IMR-90 (cell line): Measurements from ENCODE around the gene ANKRD44. TPM values are rescaled to one million over a fixed set of nuclear protein-coding genes. Genes with fewer than 3 reads are reported as not detected.

Source experiments
- ATAC-seq: fragments of 200-7000 bp; cut with Tn5 transposase; 2 replicates; pipeline ENCODE4 v1.9.1; 2020; ENCODE audit warnings: low read depth, mild to moderate bottlenecking, moderate library complexity
- BruUV-seq: library from RNA; stranded (reverse); fragments of 400-500 nt; replicated peaks from 2 replicates; lab custom pipeline; 2021; lab: Mats Ljungman, UMichigan
- CTCF ChIA-PET: fragments of 300-600 bp; formaldehyde crosslinking; extraction: SDS; loops from one replicate; lab custom pipeline; 2021; ENCODE audit warnings: antibody characterized with exemption; lab: Yijun Ruan, JAX
- POLR2A ChIA-PET: fragments of 300-600 bp; sonication (Branson Sonifier 250); formaldehyde crosslinking; loops from one replicate; lab custom pipeline; 2022; ENCODE audit warnings: antibody characterized with exemption; ENCODE audit not compliant: unreplicated experiment; lab: Charles Lee
- DNase-seq: peaks from one replicate; pipeline ENCODE4 v3.0.0; 2013
- H2AFZ ChIP-seq: replicated peaks from 2 replicates; pipeline ENCODE3; 2013; ENCODE audit warnings: low read length, mild to moderate bottlenecking; ENCODE audit not compliant: poor library complexity
- H2AK5ac ChIP-seq: 2 replicates; pipeline ENCODE4 v1.6.1; 2013; ENCODE audit warnings: low read depth, low read length, inconsistent platforms
- H2AK9ac ChIP-seq: replicated peaks from 2 replicates; pipeline ENCODE3; 2013; ENCODE audit warnings: mild to moderate bottlenecking, low read depth, low read length, moderate library complexity; ENCODE audit not compliant: poor library complexity
- H2BK120ac ChIP-seq: 2 replicates; pipeline ENCODE4 v1.6.1; 2013; ENCODE audit warnings: low read depth, low read length, inconsistent platforms
- H2BK15ac ChIP-seq: 3 replicates; pipeline ENCODE4 v1.6.1; 2013; ENCODE audit warnings: low read depth, low read length, inconsistent platforms
- H2BK20ac ChIP-seq: 2 replicates; pipeline ENCODE4 v1.6.1; 2013; ENCODE audit warnings: low read depth, mild to moderate bottlenecking, inconsistent platforms, low read length, moderate library complexity
- H2BK5ac ChIP-seq: 2 replicates; pipeline ENCODE4 v1.6.1; 2013; ENCODE audit warnings: mild to moderate bottlenecking, low read depth, low read length, inconsistent platforms; ENCODE audit not compliant: poor library complexity, severe bottlenecking
- H3K14ac ChIP-seq: replicated peaks from 2 replicates; pipeline ENCODE4 v1.6.1; 2013; ENCODE audit warnings: low read depth, low read length, inconsistent platforms
- H3K18ac ChIP-seq: 2 replicates; pipeline ENCODE4 v1.6.1; 2013; ENCODE audit warnings: low read depth, low read length, control low read depth
- H3K23ac ChIP-seq: 2 replicates; pipeline ENCODE4 v1.6.1; 2013; ENCODE audit warnings: low read depth, low read length, inconsistent platforms
- H3K27ac ChIP-seq: 2 replicates; pipeline ENCODE4 v1.5.1; 2013; ENCODE audit warnings: mild to moderate bottlenecking, control low read depth, low read length; ENCODE audit not compliant: insufficient read depth
- H3K27me3 ChIP-seq: 2 replicates; pipeline ENCODE4 v1.6.1; 2013; ENCODE audit warnings: low read length; ENCODE audit not compliant: control insufficient read depth, insufficient read depth
- H3K36me3 ChIP-seq: 2 replicates; pipeline ENCODE4 v1.6.1; 2013; ENCODE audit warnings: low read length, mixed read lengths; ENCODE audit not compliant: control insufficient read depth, insufficient read depth
- H3K4ac ChIP-seq: 2 replicates; pipeline ENCODE4 v1.6.1; 2013; ENCODE audit warnings: low read depth, low read length, inconsistent platforms
- H3K4me1 ChIP-seq: 2 replicates; pipeline ENCODE4 v1.6.1; 2013; ENCODE audit warnings: low read length, mixed read lengths; ENCODE audit not compliant: control insufficient read depth, insufficient read depth
- H3K4me2 ChIP-seq: 2 replicates; pipeline ENCODE4 v1.6.1; 2013; ENCODE audit warnings: low read depth, mild to moderate bottlenecking, control low read depth, low read length, moderate library complexity
- H3K4me3 ChIP-seq: 2 replicates; pipeline ENCODE4 v1.5.1; 2013; ENCODE audit warnings: low read depth, mild to moderate bottlenecking, control low read depth, low read length, moderate library complexity; ENCODE audit not compliant: insufficient read depth
- H3K56ac ChIP-seq: 2 replicates; pipeline ENCODE4 v1.6.1; 2013; ENCODE audit warnings: low read length, inconsistent platforms; ENCODE audit not compliant: insufficient read depth; ENCODE audit errors: extremely low read depth
- H3K79me1 ChIP-seq, 2 experiments: 2 replicates each; pipeline ENCODE4 v1.6.1; 2013; ENCODE audit warnings: low read length in 2 of 2, inconsistent platforms in 1 of 2, low read depth in 1 of 2
- H3K9ac ChIP-seq: 2 replicates; pipeline ENCODE4 v1.6.1; 2013; ENCODE audit warnings: low read depth, low read length, control low read depth
- H3K9me1 ChIP-seq: 2 replicates; pipeline ENCODE4 v1.6.1; 2013; ENCODE audit warnings: low read length, inconsistent platforms; ENCODE audit not compliant: insufficient read depth
- H3K9me3 ChIP-seq: 2 replicates; pipeline ENCODE4 v1.6.1; 2013; ENCODE audit warnings: low read length; ENCODE audit not compliant: control insufficient read depth, insufficient read depth
- H4K20me1 ChIP-seq: 2 replicates; pipeline ENCODE4 v1.6.1; 2013; ENCODE audit warnings: low read length, inconsistent platforms; ENCODE audit not compliant: insufficient read depth
- H4K5ac ChIP-seq: 2 replicates; pipeline ENCODE4 v1.6.1; 2013; ENCODE audit warnings: mild to moderate bottlenecking, low read depth, low read length, control low read depth
- H4K8ac ChIP-seq, 2 experiments: 2 replicates each; pipeline ENCODE4 v1.6.1; 2013; ENCODE audit warnings: low read depth in 2 of 2, low read length in 2 of 2, control low read depth in 1 of 2, inconsistent platforms in 1 of 2
- H4K91ac ChIP-seq: 2 replicates; pipeline ENCODE4 v1.6.1; 2013; ENCODE audit warnings: low read depth, low read length, inconsistent platforms; ENCODE audit not compliant: insufficient read depth
- MAZ ChIP-seq: IDR thresholded peaks from 2 replicates; pipeline ENCODE4 v1.6.1; 2012; ENCODE audit warnings: low read depth, mild to moderate bottlenecking, low read length, improper control_type of control experiment, moderate library complexity, borderline replicate concordance
- WGBS, 2 experiments: methylation state at CpG; one replicate each; pipeline versions ENCODE4 v1.1.5 to v1.1.7; 2013; ENCODE audit warnings: missing lambda C conversion rate in 2 of 2; ENCODE audit not compliant: insufficient read length in 1 of 2; ENCODE audit errors: extremely low coverage in 2 of 2; 5-methylcytosine and 5-hydroxymethylcytosine counted together
- dilution Hi-C: fragments of 300-500 bp; cut with HindIII; formaldehyde crosslinking; loops from one replicate; pipeline ENCODE4 v1.14.3; 2018; ENCODE audit warnings: low sequenced_read_pairs; ENCODE audit not compliant: unreplicated experiment
- in situ Hi-C: fragments of 300-500 bp; cut with MboI; formaldehyde crosslinking; loops from 3 replicates; pipeline ENCODE4 v1.14.3; 2019; ENCODE audit warnings: low sequenced_read_pairs, inconsistent platforms, mixed read lengths
- intact Hi-C: fragments of 100-400 bp; cut with micrococcal nuclease; formaldehyde crosslinking; loops from 2 replicates; pipeline ENCODE4 v1.10.0; 2022
- polyA plus RNA-seq, 3 experiments: library from polyadenylated mRNA; depleted of rRNA; stranded (reverse); fragments of >200 nt; gene quantifications; 2 replicates each; pipeline ENCODE4 v1.2.3, GENCODE V29; 2012; ENCODE audit warnings: low replicate concordance in 1 of 3
- total RNA-seq: library from RNA; depleted of rRNA; stranded (reverse); fragments of >200 nt; gene quantifications from 2 replicates; pipeline ENCODE4 v1.2.3, GENCODE V29; 2012

The ANKRD44 gene
- total and polyA plus RNA-seq, 2 of the 4 experiments (the other 2 are of a cell fraction) = 5.2 to 15.6 TPM

GRCh38 chr2:197148401-197148800, 162.2 kb downstream of the ANKRD44 start:
- CTCF ChIA-PET = no interaction called here

More at GRCh38 chr2:197148401-197148800, 162.2 kb downstream of the ANKRD44 start:
- Histone ChIP-seq H4K5ac (no peak overlapping the region), H2BK15ac (no peak overlapping the region), H3K9ac (no peak overlapping the region), H4K20me1 (no peaks in the 10 kb centered on the region), H3K27ac (no peak overlapping the region), H3K9me1 (peaks cover 5% of the 10 kb centered on the region; the same call in 1 of the 2 replicates), H3K18ac (no peak overlapping the region), H3K56ac (no peak overlapping the region), H3K27me3 (no peaks in the 10 kb centered on the region), H3K36me3 (no peaks in the 10 kb centered on the region), H3K4me1 (peaks cover 7% of the 10 kb centered on the region), H2AK9ac (no peak overlapping the region), H3K23ac (no peak overlapping the region), H4K8ac (no peak overlapping the region), H3K4me3 (no peak overlapping the region), H2AK5ac (no peak overlapping the region), H3K14ac (no peak overlapping the region), H4K91ac (no peak overlapping the region), H2BK120ac (no peak overlapping the region), H3K79me1 (no peaks in the 10 kb centered on the region; a peak in 1 of 4 replicates), H2BK5ac (no peak overlapping the region), H3K4ac (no peak overlapping the region), H3K4me2 (no peak overlapping the region), H2AFZ (no peak overlapping the region), H2BK20ac (no peak overlapping the region), H3K9me3 (no peaks in the 10 kb centered on the region)
- dilution Hi-C loops (no loop called here), in situ Hi-C loops (no loop called here), intact Hi-C loops (no loop called here)
- ATAC-seq = no peak
- POLR2A ChIA-PET = no interaction called here
- WGBS, 2 experiments = no CpG with 5 or more reads among the region's 1 CpG
- no peak for TF ChIP-seq MAZ
- DNase-seq = no peak
- BruUV-seq = no TSS peak
